DMS53 treated with DMSO at 0.1 percent for 48 hours (cell line): Measurements from ENCODE around the gene CRLF1.
"Not testable (repeated sequence)": the region's sequence is repeated elsewhere in the genome, so short reads cannot be mapped to it uniquely, and the experiment has no call there.

Source experiments
- DNase-seq: peaks from one replicate; lab custom pipeline; 2025; ENCODE audit not compliant: unreplicated experiment; lab: John Stamatoyannopoulos, UW

Gene CRLF1

GRCh38 chr19:18609717-18610051 is 3.1 kb upstream of the CRLF1 start:
- no peak for DNase-seq

- no peak for DNase-seq
These were observed 2.5 kb upstream of the CRLF1 start for GRCh38 chr19:18608805-18609716.

- no peak for DNase-seq
These were observed 1.7 kb upstream of the CRLF1 start for GRCh38 chr19:18608102-18608804.

GRCh38 chr19:18607226-18608101 is 865 bp upstream of the CRLF1 start:
- DNase-seq = no peak

- DNase-seq = no peak
These were observed 886 bp downstream of the CRLF1 start for GRCh38 chr19:18605546-18606280.

- no peak for DNase-seq
These were observed 1.4 kb downstream of the CRLF1 start for GRCh38 chr19:18605196-18605545.

GRCh38 chr19:18604820-18605159 is 1.8 kb downstream of the CRLF1 start:
- DNase-seq = no peak

GRCh38 chr19:18603958-18604819 is 2.4 kb downstream of the CRLF1 start:
- DNase-seq = no peak

- DNase-seq = no peak
These were observed 3.2 kb downstream of the CRLF1 start for GRCh38 chr19:18603255-18603957.

- DNase-seq = no peak
These were observed 4.7 kb downstream of the CRLF1 start for GRCh38 chr19:18601875-18602274.

- DNase-seq = not testable (repeated sequence)
These were observed 5.8 kb downstream of the CRLF1 start for GRCh38 chr19:18600692-18601397.

GRCh38 chr19:18599485-18599884 is 7.1 kb downstream of the CRLF1 start:
- DNase-seq = no peak

GRCh38 chr19:18597809-18598660 is 8.6 kb downstream of the CRLF1 start:
- no peak for DNase-seq

GRCh38 chr19:18596752-18597157 is 9.8 kb downstream of the CRLF1 start:
- peak; percentile 30 for DNase-seq

GRCh38 chr19:18595475-18595874 is 11.1 kb downstream of the CRLF1 start:
- no peak for DNase-seq

- no peak for DNase-seq
These were observed 11.7 kb downstream of the CRLF1 start for GRCh38 chr19:18594824-18595373.

GRCh38 chr19:18594096-18594823 is 12.3 kb downstream of the CRLF1 start:
- DNase-seq = peak; percentile 44
